GM18870 (cell line): ENCODE results near the gene KLRF1.

Source experiments
- ATAC-seq: cut with Tn5 transposase; IDR thresholded peaks from one replicate; pipeline ENCODE4 v1.9.1; 2021; ENCODE audit warnings: moderate library complexity; ENCODE audit not compliant: unreplicated experiment

The KLRF1 gene

DNA sequence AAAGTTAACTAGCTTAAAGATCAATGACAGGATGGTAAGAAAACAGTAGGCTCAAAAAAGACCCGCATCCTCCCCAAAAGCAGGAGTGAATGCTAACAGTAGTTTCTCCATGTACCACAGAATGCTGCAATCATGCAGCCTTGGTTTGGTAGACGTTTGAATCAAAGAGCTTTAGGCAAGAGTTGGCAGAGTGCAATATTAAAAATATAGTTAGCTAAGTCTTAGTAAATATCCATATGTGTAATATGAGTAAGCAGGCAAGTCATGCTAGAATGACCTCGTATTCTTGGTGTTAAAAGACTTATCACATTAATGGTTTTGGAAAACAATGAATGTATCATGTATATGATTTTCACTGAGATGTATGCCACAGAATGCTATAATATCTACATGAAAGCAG, 18.8 kb upstream of the KLRF1 start:
- no peak for ATAC-seq

GRCh38 chr12:9809338-9809737, 17.9 kb upstream of the KLRF1 start:
- ATAC-seq, result no peak

DNA sequence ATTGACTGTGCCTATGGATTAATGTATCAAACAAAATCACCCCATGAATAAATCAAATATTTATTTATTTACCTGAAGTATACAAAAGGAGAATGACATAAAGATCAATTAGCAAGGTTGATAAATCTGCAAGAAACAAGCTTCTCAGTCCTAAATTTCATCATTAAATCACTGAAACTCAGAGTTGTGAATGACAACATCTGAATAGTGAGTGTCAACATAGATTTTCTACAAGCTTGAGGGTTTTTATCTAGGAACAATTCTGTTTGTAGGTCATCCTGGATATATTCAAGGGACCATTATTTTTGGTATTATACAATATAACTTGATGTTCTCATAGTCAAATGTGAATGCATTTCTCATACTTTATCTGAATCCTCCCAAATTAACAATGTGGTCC, 17.4 kb upstream of the KLRF1 start:
- ATAC-seq, result no peak

GRCh38 chr12:9810671-9811070, 16.6 kb upstream of the KLRF1 start:
- ATAC-seq, result no peak

GRCh38 chr12:9811621-9812020, 15.7 kb upstream of the KLRF1 start:
- no peak for ATAC-seq

DNA sequence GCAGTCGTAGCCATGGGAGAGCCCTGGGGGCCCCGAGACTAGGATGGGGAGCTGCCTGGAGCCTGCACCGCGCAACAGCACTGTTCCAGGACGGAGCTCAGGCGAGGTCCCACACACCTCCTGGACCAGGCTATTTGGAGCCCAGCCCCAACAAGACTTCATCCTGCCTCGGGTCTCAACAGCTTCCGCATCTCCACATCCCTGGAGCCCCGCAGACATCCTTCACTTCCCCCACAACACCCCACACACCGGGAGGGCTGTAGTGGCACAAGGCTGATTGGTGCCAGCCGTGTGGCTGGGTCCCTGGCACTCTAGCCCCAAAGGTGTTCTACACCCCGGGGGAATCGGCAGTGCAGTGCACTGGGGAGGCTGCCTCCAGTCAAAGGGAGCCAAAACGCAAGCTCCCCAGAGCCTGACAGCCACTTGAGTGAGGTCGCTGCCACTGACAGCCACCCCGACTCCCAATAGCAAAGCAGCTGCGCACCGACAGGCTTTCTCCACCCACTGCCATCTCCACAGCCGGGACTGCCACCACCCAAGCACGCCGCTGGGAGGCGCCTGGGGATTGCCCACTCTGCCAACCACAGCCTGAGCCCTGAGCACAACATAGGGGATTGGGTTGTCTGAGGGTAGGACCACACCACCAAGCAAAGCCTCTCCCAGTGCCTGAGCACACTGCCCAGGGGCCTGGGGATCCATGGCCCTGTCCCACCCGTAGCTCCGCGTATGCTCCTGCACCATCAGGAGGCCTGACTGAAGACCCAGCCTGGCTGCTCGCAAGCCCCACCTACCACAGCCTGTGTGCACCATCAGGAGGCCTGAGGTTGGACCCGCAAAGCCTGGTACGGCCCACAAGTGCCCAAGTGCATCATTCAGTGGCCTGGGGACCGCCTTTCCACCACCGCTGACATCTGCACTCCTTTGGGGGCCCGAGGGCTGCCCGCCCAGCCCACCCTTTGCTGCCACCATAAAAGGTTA, 13.2 kb upstream of the KLRF1 start:
- ATAC-seq, result peak; percentile 82

- ATAC-seq, result no peak
These were observed 6.9 kb upstream of the KLRF1 start for GRCh38 chr12:9820281-9820930.

DNA sequence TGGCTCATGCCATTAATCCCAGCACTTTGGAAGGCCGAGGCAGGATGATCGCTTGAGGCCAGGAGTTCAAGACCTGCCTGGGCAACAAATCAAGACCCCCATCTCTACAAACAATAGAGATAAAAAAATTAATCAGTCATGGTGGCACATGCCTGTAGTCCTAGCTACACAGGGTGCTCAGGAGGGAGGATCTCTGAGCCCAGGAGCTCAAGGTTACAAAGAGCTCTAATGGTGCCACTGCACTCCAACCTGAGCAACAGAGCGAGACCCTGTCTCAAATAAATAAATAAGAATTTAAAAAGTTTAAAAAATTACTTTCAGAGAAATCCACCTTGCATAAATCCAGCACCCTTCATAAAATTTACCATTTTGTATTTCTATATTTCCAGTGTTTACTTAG, 2.2 kb downstream of the KLRF1 start:
- no peak for ATAC-seq

GRCh38 chr12:9829982-9830381, 2.7 kb downstream of the KLRF1 start:
- ATAC-seq, result no peak

DNA sequence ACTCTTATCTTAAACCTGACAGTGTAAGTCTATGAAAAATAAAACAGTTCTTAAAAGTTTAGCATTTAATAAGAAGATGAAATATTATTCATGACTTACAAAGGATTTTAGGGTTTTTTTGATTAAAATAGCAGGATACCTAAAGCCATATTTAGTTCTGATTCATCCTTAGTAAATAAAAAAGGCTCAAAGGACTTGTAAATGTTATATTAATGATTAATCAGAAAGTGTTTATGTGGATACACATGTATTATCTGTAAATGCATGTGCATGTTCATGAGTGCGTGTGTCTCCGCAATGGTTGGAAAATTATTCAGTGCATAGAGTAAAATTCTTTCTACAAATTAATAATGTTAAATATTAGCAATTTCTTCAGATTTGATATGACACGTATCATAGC, 4.4 kb downstream of the KLRF1 start:
- ATAC-seq, result no peak

DNA sequence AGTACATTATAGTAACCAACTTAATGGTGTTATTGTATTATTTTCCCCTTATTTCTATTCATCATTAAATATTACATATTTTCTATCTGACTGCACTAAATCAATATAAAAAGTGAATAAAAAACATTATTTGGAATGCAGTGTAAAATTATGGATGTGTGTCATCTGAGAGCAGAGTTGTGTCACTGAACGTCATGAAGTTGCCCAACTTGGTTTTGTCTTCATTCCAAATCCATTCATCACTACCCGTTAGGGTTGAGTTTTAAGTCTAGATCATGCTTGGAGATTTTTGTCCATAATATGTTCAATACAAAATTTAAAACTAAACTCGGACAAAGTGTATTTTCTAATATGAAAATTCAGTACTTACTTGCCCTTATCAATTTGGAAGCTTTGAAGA, 16.1 kb downstream of the KLRF1 start:
- ATAC-seq, result no peak

DNA sequence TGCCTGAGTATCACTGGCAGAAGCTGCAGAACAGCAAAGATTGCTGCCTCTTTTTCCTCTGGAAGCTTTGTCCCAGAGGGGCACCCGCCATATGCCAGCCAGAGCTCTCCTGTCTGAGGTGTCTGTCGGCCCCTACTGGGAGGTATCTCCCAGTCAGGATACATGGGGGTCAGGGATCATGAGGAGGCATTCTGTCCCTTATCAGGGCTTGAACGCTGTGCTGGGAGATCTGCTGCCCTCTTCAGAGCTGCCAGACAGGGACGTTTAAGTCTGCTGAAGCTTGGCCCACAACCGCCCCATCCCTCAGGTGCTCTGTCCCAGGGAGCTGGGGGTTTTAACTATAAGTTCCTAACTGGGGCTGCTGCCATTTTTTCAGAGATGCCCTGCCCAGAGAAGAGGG, 21.6 kb downstream of the KLRF1 start:
- ATAC-seq, result no peak

- no peak for ATAC-seq
These were observed 23.8 kb downstream of the KLRF1 start for GRCh38 chr12:9851050-9851449.

- ATAC-seq, result no peak
These were observed 24.6 kb downstream of the KLRF1 start for GRCh38 chr12:9851927-9852326.

- no peak for ATAC-seq
These were observed 28.9 kb downstream of the KLRF1 start for GRCh38 chr12:9856151-9856550.

DNA sequence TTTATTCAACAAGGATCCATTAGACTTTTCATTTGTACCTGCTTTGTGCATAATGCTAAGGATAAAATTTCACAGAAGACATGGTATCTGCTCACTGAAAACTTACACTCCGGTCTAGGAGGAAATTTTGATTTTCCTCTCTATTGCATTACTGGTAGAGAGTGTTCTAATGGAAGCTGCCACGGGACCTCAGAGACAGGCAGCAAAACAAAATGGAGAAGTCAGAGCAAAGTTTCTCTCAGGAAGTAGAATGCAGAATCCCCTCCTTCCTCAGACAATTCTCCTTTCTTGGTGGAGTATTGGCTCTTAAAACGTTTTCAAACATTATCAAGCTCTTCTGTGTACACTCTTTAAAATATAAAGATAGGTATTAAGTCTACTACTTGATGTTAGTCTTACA, 29.6 kb downstream of the KLRF1 start:
- no peak for ATAC-seq

GRCh38 chr12:9858135-9858534, 30.9 kb downstream of the KLRF1 start:
- no peak for ATAC-seq

DNA sequence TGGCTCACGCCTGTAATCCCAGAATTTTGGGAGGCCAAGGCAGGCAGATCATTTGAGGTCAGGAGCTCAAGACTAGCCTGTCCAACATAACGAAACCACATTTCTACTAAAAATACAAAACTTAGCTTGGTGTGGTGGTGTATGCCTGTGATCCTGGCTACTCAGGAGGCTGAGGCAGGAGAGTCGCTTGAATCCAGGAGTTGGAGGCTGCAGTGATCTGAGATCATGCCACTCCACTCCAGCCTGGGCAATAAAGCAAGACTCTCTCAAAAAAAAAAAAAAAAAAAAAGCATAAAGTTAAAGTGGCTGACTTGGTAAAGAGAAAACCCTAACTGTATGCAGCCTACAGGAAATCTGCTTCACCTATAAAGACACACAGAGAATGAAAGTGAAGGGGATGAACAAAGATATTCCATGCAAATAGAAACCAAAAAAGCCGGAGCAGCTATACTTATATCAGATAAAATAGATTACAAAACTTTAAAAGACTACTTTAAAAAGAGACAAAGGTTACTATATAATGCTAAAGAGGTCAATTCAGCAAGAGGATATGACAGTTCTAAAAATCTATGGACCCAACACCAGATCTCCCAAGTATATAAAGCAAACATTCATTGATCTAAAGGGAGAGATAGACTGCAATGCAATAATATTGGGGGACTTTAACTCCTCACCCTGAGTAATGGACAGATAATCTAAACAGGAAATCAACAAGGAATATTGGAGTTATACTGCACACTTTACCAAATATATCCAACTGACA, 37.8 kb downstream of the KLRF1 start:
- no peak for ATAC-seq

GRCh38 chr12:9866860-9867269, 39.6 kb downstream of the KLRF1 start:
- no peak for ATAC-seq

DNA sequence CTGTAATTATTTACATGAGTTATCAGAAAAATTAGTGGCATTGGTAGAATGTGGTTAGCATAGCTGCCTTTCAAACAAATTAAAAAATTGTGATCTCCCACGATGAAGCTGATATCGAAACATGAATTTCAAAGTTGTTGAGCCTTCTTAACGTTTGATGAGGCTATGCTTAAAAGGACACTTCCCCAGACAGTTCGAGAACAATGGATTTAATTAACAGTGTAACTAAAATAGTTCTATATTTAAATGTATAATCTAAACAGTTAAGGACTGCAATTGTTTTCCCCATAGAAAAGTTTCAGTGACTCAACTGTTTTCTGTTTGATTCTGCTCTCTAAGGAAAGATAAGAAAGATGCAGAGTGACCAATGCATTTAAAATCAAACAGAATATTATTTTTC, 40.2 kb downstream of the KLRF1 start:
- no peak for ATAC-seq

GRCh38 chr12:9868311-9868801, 41.1 kb downstream of the KLRF1 start:
- no peak for ATAC-seq
